ENCODE results near the gene HS1BP3. TPM values are rescaled to one million over a fixed set of nuclear protein-coding genes. Genes with fewer than 3 reads are reported as not detected.

The HS1BP3 gene
- total RNA-seq, 1 experiment from 2014 or later: 16.2 TPM

- Histone ChIP-seq H3K36me3 (ENCODE audit: low read depth) (no peaks in the 10 kb centered on the region), H4K20me1 (ENCODE audit: insufficient read depth) (no peaks in the 10 kb centered on the region), H3F3A (ENCODE audit: insufficient read depth, low read depth) (no peaks in the 10 kb centered on the region), H3K79me2 (ENCODE audit: low read depth) (no peaks in the 10 kb centered on the region), H3K4me1 (replicated peaks; ENCODE audit: insufficient read depth) (no peaks in the 10 kb centered on the region), H2AFZ (no peak overlapping the region), H3K9me2 (ENCODE audit: insufficient read depth) (no peaks in the 10 kb centered on the region), H3K27me3 (ENCODE audit: insufficient read depth, low read depth) (no peaks in the 10 kb centered on the region), H3K27ac (no peak overlapping the region), H3K4me3 (no peak overlapping the region), H3K4me2 (no peak overlapping the region), H3K9me3 (ENCODE audit: insufficient read depth, low read depth) (no peaks in the 10 kb centered on the region)
- intact Hi-C loops (cut with micrococcal nuclease; ENCODE audit: unreplicated experiment): no loop called here
- DNase-seq: no peak
- BruUV-seq (replicated peaks): no TSS peak
- CTCF ChIA-PET: no interaction called here
- POLR2A ChIA-PET (ENCODE audit: unreplicated experiment): no interaction called here
- no peak for TF ChIP-seq CTCF (conservative IDR thresholded peaks at IDR 0.05)
- no peak for TF ChIP-seq EZH2 (IDR thresholded peaks at IDR 0.05; ENCODE audit: low read depth)
Measured at GRCh38 chr2:20626698-20627513, 24.0 kb downstream of the HS1BP3 start.

GRCh38 chr2:20626392-20626697 is 24.6 kb downstream of the HS1BP3 start:
- no TSS peak for BruUV-seq (replicated peaks)
- POLR2A ChIA-PET (ENCODE audit: unreplicated experiment): no interaction called here
- Histone ChIP-seq H2AFZ (no peak overlapping the region), H3K36me3 (ENCODE audit: low read depth) (no peaks in the 10 kb centered on the region), H3K9me3 (ENCODE audit: insufficient read depth, low read depth) (no peaks in the 10 kb centered on the region), H4K20me1 (ENCODE audit: insufficient read depth) (no peaks in the 10 kb centered on the region), H3K27ac (no peak overlapping the region), H3K79me2 (ENCODE audit: low read depth) (no peaks in the 10 kb centered on the region), H3K4me2 (no peak overlapping the region), H3K9me2 (ENCODE audit: insufficient read depth) (no peaks in the 10 kb centered on the region), H3K27me3 (ENCODE audit: insufficient read depth, low read depth) (no peaks in the 10 kb centered on the region), H3F3A (ENCODE audit: insufficient read depth, low read depth) (no peaks in the 10 kb centered on the region), H3K4me3 (no peak overlapping the region), H3K4me1 (replicated peaks; ENCODE audit: insufficient read depth) (peaks cover 3% of the 10 kb centered on the region)
- no peak for DNase-seq
- intact Hi-C loops (cut with micrococcal nuclease; ENCODE audit: unreplicated experiment): no loop called here
- TF ChIP-seq EZH2 (IDR thresholded peaks at IDR 0.05; ENCODE audit: low read depth): no peak
- no peak for TF ChIP-seq CTCF (conservative IDR thresholded peaks at IDR 0.05)
- CTCF ChIA-PET: no interaction called here

GRCh38 chr2:20625491-20626391 is 25.2 kb downstream of the HS1BP3 start:
- no peak overlapping the region for H3K4me2 ChIP-seq
- ChIA-PET CTCF (no interaction called here), POLR2A (ENCODE audit: unreplicated experiment) (no interaction called here)
- no peaks in the 10 kb centered on the region for H4K20me1 ChIP-seq (ENCODE audit: insufficient read depth)
- no peak overlapping the region for H3K4me3 ChIP-seq
- no peaks in the 10 kb centered on the region for H3K79me2 ChIP-seq (ENCODE audit: low read depth)
- H3F3A ChIP-seq (ENCODE audit: insufficient read depth, low read depth): no peaks in the 10 kb centered on the region
- H3K27me3 ChIP-seq (ENCODE audit: insufficient read depth, low read depth): no peaks in the 10 kb centered on the region
- H2AFZ ChIP-seq: no peak overlapping the region
- peaks cover 9% of the 10 kb centered on the region for H3K4me1 ChIP-seq (replicated peaks; ENCODE audit: insufficient read depth)
- H3K9me3 ChIP-seq (ENCODE audit: insufficient read depth, low read depth): no peaks in the 10 kb centered on the region
- intact Hi-C loops (cut with micrococcal nuclease; ENCODE audit: unreplicated experiment): no loop called here
- no TSS peak for BruUV-seq (replicated peaks)
- no peaks in the 10 kb centered on the region for H3K9me2 ChIP-seq (ENCODE audit: insufficient read depth)
- H3K27ac ChIP-seq: no peak overlapping the region
- TF ChIP-seq EZH2 (IDR thresholded peaks at IDR 0.05; ENCODE audit: low read depth): no peak
- TF ChIP-seq CTCF (conservative IDR thresholded peaks at IDR 0.05): no peak
- no peaks in the 10 kb centered on the region for H3K36me3 ChIP-seq (ENCODE audit: low read depth)
- no peak for DNase-seq

All from PC-9 (cell line).